ENCODE measurements around the gene SDF4.

DNA sequence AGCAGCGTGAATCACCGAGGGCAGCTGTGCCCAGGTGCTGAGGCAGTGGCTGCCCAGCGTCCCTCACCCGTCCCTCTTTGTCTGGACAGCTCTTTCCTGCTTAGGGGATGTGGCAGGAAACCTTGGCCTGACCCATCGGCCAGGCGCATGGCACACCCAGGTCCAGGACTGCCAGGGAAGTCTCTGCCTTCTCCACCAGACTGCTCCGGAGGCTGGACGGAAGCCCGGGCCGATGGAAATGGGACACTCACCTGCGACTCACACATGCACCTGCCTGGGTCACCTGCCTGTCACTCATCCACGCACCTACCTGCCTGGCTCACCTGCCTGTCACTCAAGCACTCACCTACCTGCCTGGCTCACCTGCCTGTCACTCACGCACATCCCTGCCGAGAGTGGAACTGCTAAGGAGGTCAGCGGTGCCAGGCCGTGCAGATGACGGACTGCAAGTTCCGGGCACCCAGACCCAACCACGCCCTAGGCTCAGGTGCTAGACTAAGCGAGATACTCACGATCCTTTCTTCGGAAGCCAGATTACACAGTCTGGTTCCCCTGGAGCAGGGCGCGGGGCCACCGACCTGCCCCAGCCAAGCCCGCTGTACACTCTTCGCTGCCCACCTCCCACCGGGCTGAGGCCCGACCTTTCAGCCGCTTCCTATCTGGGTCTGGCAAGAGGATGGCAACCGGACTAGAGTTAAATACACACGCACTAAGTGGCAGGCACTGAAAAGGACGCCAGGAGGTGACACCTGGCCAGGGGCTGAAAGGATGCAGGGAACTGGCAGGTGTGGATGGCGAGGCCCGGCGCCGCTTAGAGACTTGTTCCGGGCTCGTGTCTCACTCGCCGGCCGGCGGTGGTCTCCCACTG, 40.8 kb upstream of the SDF4 start:
- TF ChIP-seq, protein P1, sequence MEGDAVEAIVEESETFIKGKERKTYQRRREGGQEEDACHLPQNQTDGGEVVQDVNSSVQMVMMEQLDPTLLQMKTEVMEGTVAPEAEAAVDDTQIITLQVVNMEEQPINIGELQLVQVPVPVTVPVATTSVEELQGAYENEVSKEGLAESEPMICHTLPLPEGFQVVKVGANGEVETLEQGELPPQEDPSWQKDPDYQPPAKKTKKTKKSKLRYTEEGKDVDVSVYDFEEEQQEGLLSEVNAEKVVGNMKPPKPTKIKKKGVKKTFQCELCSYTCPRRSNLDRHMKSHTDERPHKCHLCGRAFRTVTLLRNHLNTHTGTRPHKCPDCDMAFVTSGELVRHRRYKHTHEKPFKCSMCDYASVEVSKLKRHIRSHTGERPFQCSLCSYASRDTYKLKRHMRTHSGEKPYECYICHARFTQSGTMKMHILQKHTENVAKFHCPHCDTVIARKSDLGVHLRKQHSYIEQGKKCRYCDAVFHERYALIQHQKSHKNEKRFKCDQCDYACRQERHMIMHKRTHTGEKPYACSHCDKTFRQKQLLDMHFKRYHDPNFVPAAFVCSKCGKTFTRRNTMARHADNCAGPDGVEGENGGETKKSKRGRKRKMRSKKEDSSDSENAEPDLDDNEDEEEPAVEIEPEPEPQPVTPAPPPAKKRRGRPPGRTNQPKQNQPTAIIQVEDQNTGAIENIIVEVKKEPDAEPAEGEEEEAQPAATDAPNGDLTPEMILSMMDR (conservative IDR thresholded peaks at IDR 0.05; ENCODE audit: low read depth, low read length), result no peak
- TF ChIP-seq EZH2phosphoT487 (IDR thresholded peaks at IDR 0.05; ENCODE audit: borderline replicate concordance, low read length), result no peak

Measured in PC-3 (cell line).